HEK293 (cell line): ENCODE data around the gene USP33.

ENCODE experiments used
- CTCF ChIP-seq: fragments of 450-650 bp; formaldehyde crosslinking; IDR thresholded peaks from 2 replicates; pipeline ENCODE4 v1.5.1; 2016; ENCODE audit warnings: missing biosample characterization, missing genetic modification characterization
- HOXD13 ChIP-seq: sonication (generic); formaldehyde crosslinking; IDR thresholded peaks from 2 replicates; pipeline ENCODE4 v1.8.0; 2022; ENCODE audit warnings: missing genetic modification reagents, borderline replicate concordance
- ZEB2 ChIP-seq: fragments of 450-650 bp; formaldehyde crosslinking; IDR thresholded peaks from 2 replicates; pipeline ENCODE4 v1.5.1; 2016; ENCODE audit warnings: missing biosample characterization, missing genetic modification characterization
- ZNF16 ChIP-seq: fragments of 450-650 bp; formaldehyde crosslinking; IDR thresholded peaks from 2 replicates; pipeline ENCODE4 v1.5.1; 2016; ENCODE audit warnings: low read depth, missing biosample characterization, missing genetic modification characterization
- ZNF239 ChIP-seq: fragments of 450-650 bp; formaldehyde crosslinking; IDR thresholded peaks from 2 replicates; pipeline ENCODE4 v1.5.1; 2016; ENCODE audit warnings: missing biosample characterization, missing genetic modification characterization
- ZNF24 ChIP-seq: fragments of 450-650 bp; formaldehyde crosslinking; IDR thresholded peaks from 2 replicates; pipeline ENCODE4 v1.5.1; 2016; ENCODE audit warnings: missing biosample characterization, missing genetic modification characterization
- ZNF302 ChIP-seq: fragments of 450-650 bp; formaldehyde crosslinking; IDR thresholded peaks from 2 replicates; pipeline ENCODE4 v1.5.1; 2016; ENCODE audit warnings: missing biosample characterization, missing genetic modification characterization, low read depth
- ZNF585B ChIP-seq: fragments of 450-650 bp; formaldehyde crosslinking; IDR thresholded peaks from 2 replicates; pipeline ENCODE4 v1.5.1; 2016; ENCODE audit warnings: missing biosample characterization, missing genetic modification characterization
- ZNF596 ChIP-seq: fragments of 450-650 bp; IDR thresholded peaks from 2 replicates; pipeline ENCODE4 v1.5.0; 2018; ENCODE audit warnings: missing biosample characterization, mild to moderate bottlenecking, missing genetic modification characterization, moderate library complexity

- no peak for TF ChIP-seq ZNF585B (tag by site-specific recombination)
- no peak for TF ChIP-seq ZEB2 (tag by site-specific recombination)
- no peak for TF ChIP-seq CTCF (tag by site-specific recombination)
- no peak for TF ChIP-seq ZNF24 (tag by site-specific recombination)
- TF ChIP-seq ZNF302 (tag by site-specific recombination): no peak
- TF ChIP-seq ZNF16 (tag by site-specific recombination): no peak
- no peak for TF ChIP-seq ZNF596 (tag by site-specific recombination)
- no peak for TF ChIP-seq ZNF239 (tag by site-specific recombination)
- TF ChIP-seq HOXD13 (CRISPR knock-in tag): no peak
These were observed 86.6 kb downstream of the USP33 start for GRCh38 chr1:77673030-77673429.
